ENCODE measurements around the gene SYT8.

Gene SYT8

DNA sequence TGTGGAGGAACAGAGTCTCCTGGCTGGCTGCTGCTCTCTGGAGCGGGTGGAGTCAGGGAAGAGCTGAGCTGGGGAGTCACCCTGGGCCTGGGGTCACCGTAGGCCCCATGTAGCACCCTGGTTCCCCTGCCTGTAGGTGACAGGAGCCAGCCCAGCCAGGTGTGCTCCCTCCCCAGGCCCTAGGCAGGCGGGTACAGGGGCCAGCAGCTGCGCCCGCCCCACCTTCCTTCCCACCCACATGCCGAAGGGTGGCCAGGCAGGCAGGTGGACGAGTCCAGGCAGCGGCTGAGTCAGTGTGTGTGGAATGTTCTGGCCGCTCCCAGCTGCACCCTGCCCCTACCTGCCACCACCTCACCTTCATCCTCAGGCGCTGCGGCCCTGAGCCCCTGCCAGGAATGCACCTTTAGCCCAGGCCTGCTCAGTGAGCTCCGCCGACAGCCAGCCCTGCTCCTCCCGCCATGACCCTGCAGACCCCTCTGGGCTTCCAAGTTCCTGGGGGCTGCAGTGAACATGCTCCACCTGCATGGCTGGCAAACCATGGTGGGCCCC, 654 bp upstream of the SYT8 start:
- H3K9ac ChIP-seq (ENCODE audit: low read depth, low read length), result no peak overlapping the region
- H3K4me3 ChIP-seq (ENCODE audit: low read depth, low read length), result no peak overlapping the region
- no peaks in the 10 kb centered on the region for H3K9me3 ChIP-seq (ENCODE audit: control insufficient read depth, insufficient read depth, low read length)
- H3K4me1 ChIP-seq (ENCODE audit: control insufficient read depth, insufficient read depth, low read length), result no peaks in the 10 kb centered on the region
- H3K27me3 ChIP-seq (ENCODE audit: control insufficient read depth, insufficient read depth, low read length), result peaks cover 7% of the 10 kb centered on the region
- no peaks in the 10 kb centered on the region for H3K36me3 ChIP-seq (ENCODE audit: control insufficient read depth, insufficient read depth, low read length)
- H3K27ac ChIP-seq (ENCODE audit: low read depth, low read length), result no peak overlapping the region

DNA sequence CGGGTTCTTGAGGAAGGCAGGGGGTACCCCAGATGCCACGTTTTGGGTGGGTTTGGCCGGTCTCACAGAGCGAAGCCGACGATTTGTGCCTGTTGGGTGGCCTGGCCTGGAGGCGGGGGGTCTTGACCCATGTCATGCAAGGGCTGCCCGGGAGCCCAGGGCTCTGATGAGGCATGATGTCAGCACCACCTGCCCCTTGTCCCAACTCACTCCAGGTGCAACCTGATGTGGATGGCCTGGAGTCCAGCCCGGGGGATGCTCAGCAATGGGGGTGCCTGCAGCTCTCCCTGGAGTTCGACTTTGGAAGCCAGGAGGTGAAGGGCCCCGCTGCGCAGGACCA, 851 bp downstream of the SYT8 start:
- H3K36me3 ChIP-seq (ENCODE audit: control insufficient read depth, insufficient read depth, low read length), result no peaks in the 10 kb centered on the region
- no peak overlapping the region for H3K9ac ChIP-seq (ENCODE audit: low read depth, low read length)
- H3K27me3 ChIP-seq (ENCODE audit: control insufficient read depth, insufficient read depth, low read length), result peaks cover 7% of the 10 kb centered on the region
- no peaks in the 10 kb centered on the region for H3K4me1 ChIP-seq (ENCODE audit: control insufficient read depth, insufficient read depth, low read length)
- no peak overlapping the region for H3K27ac ChIP-seq (ENCODE audit: low read depth, low read length)
- H3K9me3 ChIP-seq (ENCODE audit: control insufficient read depth, insufficient read depth, low read length), result no peaks in the 10 kb centered on the region
- H3K4me3 ChIP-seq (ENCODE audit: low read depth, low read length), result no peak overlapping the region

DNA sequence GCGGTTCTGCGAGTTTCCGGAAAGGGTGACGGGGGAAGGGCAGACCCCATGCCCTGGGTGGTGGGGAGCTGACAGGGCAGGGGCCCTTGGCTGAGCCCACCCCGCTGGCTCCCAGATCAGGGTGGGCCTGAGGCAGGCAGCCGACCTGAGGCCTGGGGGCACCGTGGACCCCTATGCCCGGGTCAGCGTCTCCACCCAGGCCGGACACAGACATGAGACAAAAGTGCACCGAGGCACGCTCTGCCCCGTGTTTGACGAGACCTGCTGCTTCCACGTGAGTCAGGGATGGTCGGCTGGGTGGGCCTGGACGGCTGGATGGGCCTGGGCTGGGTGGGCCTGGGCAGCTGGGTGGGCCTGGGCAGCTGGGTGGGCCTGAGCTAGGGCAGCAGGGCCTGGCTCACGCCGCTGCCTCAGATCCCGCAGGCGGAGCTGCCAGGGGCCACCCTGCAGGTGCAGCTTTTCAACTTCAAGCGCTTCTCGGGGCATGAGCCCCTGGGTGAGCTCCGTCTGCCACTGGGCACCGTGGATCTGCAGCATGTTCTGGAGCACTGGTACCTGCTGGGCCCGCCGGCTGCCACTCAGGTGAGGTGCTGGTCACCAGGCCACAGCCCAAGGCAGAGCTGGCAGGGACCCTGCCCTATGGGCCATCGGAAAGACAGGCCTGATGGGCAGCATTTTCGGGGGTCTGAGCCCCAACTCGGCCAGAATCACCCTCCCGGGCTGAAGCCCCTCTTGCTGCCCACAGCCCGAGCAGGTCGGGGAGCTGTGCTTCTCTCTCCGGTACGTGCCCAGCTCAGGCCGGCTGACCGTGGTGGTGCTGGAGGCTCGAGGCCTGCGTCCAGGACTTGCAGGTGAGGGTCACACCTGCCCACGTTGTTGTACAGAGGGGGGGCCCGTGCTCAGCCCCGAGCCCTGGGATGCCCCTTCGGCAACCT, 1.5 kb downstream of the SYT8 start:
- H3K4me3 ChIP-seq (ENCODE audit: low read depth, low read length), result no peak overlapping the region
- no peaks in the 10 kb centered on the region for H3K4me1 ChIP-seq (ENCODE audit: control insufficient read depth, insufficient read depth, low read length)
- H3K9me3 ChIP-seq (ENCODE audit: control insufficient read depth, insufficient read depth, low read length), result no peaks in the 10 kb centered on the region

DNA sequence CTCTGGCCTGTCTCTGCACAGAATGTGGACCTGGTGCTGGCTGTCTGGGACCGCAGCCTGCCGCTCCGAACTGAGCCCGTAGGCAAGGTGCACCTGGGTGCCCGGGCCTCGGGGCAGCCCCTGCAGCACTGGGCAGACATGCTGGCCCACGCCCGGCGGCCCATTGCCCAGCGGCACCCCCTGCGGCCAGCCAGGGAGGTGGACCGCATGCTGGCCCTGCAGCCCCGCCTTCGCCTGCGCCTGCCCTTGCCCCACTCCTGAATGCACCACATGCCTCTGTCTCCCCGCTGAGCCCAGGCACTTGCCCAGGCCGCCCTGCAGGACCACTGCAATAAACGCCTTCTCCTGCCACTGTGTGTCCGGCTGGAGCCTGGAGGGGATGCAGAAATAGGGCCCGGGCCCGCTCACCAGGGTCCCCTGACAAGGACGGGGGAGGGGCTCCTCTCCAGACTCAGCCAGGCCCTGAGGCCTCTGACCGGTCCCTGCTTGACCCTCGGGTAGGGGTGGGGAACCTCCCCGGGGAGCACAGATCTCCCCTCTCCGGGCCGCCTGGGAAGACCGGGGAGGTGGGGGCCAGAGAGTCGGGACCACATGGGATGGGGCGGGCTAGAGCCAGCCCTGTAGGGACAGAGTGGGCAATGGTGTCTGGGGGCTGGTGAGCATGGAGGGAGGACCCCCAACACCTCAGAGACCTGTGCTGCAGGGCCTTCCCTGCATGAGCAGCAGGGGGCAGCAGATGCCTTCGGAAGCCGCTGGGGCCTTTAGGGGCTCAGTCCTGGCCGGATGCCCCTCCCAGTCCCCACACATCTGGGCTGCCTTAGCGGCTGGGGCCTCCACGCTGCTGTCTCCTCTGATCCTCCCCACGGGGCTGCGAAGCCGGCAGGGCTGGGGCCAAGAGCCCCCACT, 2.6 kb downstream of the SYT8 start:
- peaks cover 7% of the 10 kb centered on the region for H3K27me3 ChIP-seq (ENCODE audit: control insufficient read depth, insufficient read depth, low read length)
- H3K36me3 ChIP-seq (ENCODE audit: control insufficient read depth, insufficient read depth, low read length), result no peaks in the 10 kb centered on the region
- no peak overlapping the region for H3K9ac ChIP-seq (ENCODE audit: low read depth, low read length)
- H3K27ac ChIP-seq (ENCODE audit: low read depth, low read length), result no peak overlapping the region
- H3K4me3 ChIP-seq (ENCODE audit: low read depth, low read length), result no peak overlapping the region
- no peaks in the 10 kb centered on the region for H3K9me3 ChIP-seq (ENCODE audit: control insufficient read depth, insufficient read depth, low read length)
- no peaks in the 10 kb centered on the region for H3K4me1 ChIP-seq (ENCODE audit: control insufficient read depth, insufficient read depth, low read length)

More for the DNA sequence above, 1.5 kb downstream of the SYT8 start:
- H3K9ac ChIP-seq (ENCODE audit: low read depth, low read length), result no peak overlapping the region
- no peaks in the 10 kb centered on the region for H3K36me3 ChIP-seq (ENCODE audit: control insufficient read depth, insufficient read depth, low read length)
- peaks cover 7% of the 10 kb centered on the region for H3K27me3 ChIP-seq (ENCODE audit: control insufficient read depth, insufficient read depth, low read length)
- no peak overlapping the region for H3K27ac ChIP-seq (ENCODE audit: low read depth, low read length)

DNA sequence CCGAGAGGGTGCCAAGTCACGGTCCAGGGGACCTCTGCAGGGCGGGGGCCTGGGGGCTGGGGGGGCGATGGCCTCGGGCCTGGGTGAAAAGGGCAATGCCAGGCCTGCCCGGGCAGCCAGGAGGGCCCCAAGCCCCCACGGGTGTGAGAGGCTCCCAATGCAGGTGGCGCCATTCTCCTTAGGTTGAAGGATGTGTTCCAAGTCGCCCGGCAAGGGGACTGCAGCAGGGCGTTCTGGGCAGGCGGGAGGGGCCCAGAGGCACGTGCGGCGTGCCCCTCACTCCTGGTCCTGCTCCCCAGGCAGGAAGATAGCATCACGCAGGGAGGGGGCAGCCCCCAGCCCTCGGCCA, 3.3 kb downstream of the SYT8 start:
- no peaks in the 10 kb centered on the region for H3K9me3 ChIP-seq (ENCODE audit: control insufficient read depth, insufficient read depth, low read length)
- H3K27me3 ChIP-seq (ENCODE audit: control insufficient read depth, insufficient read depth, low read length), result peaks cover 4% of the 10 kb centered on the region
- no peak overlapping the region for H3K9ac ChIP-seq (ENCODE audit: low read depth, low read length)

DNA sequence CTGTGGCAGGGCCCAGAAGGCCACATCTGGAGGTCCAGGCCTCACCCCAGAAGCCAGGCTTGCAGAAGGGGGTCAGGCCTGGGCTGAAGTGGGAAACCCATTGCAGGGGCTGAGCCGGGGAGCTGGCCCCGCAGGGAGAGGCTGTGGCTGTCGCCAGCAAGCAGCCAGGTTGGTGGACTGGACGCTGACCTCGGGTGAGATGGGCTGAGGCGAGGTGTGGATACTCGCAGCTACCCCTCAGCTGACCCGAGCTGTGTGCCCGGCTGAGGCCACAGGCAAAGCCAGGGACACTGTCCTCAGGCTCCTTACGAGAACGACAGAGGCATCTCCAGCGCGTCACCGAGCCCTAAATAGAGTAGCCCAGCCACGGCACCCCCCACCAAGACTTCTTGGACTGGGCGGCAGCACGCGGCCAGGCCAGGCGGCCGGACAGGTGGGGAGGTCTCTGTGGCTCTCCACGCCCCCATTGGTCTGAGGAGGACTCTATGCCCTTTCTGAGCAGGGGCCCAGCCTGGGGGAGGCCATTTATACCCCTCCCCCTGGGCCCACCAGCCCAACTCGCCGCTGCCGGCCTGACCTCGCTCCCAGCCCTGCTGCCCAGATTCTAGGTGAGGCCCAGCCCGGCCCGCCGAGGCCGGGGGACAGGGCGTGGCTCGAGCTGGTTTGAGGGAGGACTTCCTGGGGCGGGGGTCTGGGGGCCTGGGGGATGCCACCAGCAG, 3.8 kb downstream of the SYT8 start, which contains the start of gene TNNI2:
TNNI2 (plus strand) TSS at position 556 of the 719 bp plus-strand sequence. CDS start 716 bp downstream, outside the sequence.
- Histone ChIP-seq H3K36me3 (ENCODE audit: control insufficient read depth, insufficient read depth, low read length) (no peaks in the 10 kb centered on the region), H3K4me1 (ENCODE audit: control insufficient read depth, insufficient read depth, low read length) (no peaks in the 10 kb centered on the region), H3K27me3 (ENCODE audit: control insufficient read depth, insufficient read depth, low read length) (no peaks in the 10 kb centered on the region), H3K27ac (ENCODE audit: low read depth, low read length) (no peak within 1 kb of the TSS), H3K4me3 (ENCODE audit: low read depth, low read length) (no peak within 1 kb of the TSS), H3K9me3 (ENCODE audit: control insufficient read depth, insufficient read depth, low read length) (no peaks in the 10 kb centered on the region), H3K9ac (ENCODE audit: low read depth, low read length) (no peak within 1 kb of the TSS)

More for the DNA sequence above, 3.3 kb downstream of the SYT8 start:
- Histone ChIP-seq H3K36me3 (ENCODE audit: control insufficient read depth, insufficient read depth, low read length) (no peaks in the 10 kb centered on the region), H3K4me1 (ENCODE audit: control insufficient read depth, insufficient read depth, low read length) (no peaks in the 10 kb centered on the region), H3K27ac (ENCODE audit: low read depth, low read length) (no peak overlapping the region), H3K4me3 (ENCODE audit: low read depth, low read length) (no peak overlapping the region)

DNA sequence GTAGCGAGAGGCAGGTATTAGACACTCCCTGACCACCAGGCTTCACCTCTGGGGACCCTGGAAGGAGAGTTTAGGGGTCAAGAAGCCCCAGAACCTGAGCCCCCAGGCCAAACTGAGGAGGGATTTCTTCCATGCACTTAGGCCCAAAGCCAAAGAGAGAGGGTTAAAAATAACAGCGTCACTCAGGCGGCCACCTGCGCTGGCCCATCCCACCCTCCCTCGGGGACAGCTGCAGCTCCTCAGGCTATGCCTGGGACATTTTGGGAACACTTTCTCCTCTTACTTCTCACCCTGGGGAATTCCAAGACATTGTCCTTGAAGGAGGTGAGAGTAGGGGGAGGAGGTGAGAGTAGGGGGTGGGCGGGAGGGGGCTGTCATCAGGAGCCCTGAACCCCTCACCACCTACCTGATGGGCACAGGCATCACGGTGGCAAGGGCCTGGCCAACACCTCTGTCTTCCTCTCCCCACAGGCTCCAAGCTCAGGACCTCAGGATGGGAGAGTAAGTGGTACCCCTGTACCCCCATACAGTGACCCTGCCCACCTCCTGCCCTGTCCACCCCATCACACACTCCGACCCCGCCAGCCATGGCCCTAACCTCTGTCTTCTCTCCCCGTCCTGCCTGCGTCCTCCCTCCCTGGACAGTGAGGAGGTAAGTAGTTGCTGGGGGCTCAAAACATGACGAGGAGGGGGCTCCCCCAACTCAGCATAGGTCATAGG, 4.6 kb downstream of the SYT8 start:
- no peaks in the 10 kb centered on the region for H3K4me1 ChIP-seq (ENCODE audit: control insufficient read depth, insufficient read depth, low read length)
- no peaks in the 10 kb centered on the region for H3K36me3 ChIP-seq (ENCODE audit: control insufficient read depth, insufficient read depth, low read length)
- no peak overlapping the region for H3K27ac ChIP-seq (ENCODE audit: low read depth, low read length)
- no peaks in the 10 kb centered on the region for H3K9me3 ChIP-seq (ENCODE audit: control insufficient read depth, insufficient read depth, low read length)
- H3K9ac ChIP-seq (ENCODE audit: low read depth, low read length), result no peak overlapping the region
- H3K4me3 ChIP-seq (ENCODE audit: low read depth, low read length), result no peak overlapping the region
- no peaks in the 10 kb centered on the region for H3K27me3 ChIP-seq (ENCODE audit: control insufficient read depth, insufficient read depth, low read length)

DNA sequence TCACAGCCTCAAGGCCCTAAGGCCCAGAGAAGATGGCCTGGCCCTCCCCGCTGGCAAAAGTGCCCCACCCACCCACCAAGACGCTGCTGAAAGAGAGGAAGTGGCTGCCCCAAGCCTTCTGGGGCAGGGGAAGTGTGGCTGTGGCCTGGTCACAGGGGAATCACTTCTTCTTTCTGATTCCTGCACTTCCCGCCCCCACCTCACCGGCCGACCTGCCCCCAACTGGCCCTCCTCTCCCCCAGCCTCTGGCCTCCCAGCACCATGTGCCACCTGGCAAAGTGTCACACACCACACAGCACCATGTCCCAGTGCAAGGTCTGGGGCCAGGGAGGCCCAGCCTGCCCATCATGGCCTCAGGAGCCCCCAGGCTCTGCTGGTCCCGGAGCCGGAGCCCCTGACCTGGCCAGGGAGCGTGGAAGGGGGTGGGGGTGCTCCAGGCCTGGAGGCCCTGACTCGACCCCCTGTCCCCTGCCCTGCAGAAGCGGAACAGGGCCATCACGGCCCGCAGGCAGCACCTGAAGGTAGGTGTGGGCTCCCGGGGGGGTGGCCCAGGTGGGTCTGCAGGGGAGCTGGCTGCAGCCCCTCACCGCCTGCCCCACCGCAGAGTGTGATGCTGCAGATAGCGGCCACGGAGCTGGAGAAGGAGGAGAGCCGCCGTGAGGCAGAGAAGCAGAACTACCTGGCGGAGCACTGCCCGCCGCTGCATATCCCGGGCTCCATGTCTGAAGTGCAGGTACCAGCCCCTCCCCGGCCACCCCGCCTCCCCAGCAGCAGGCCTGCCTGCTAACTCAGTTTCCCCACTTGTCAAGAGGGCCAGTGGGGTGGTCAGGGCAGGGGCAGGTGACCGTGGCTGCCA, 5.4 kb downstream of the SYT8 start:
- H3K27me3 ChIP-seq (ENCODE audit: control insufficient read depth, insufficient read depth, low read length), result peaks cover 4% of the 10 kb centered on the region; the same call in 1 of the 2 replicates
- no peak overlapping the region for H3K9ac ChIP-seq (ENCODE audit: low read depth, low read length)
- no peaks in the 10 kb centered on the region for H3K9me3 ChIP-seq (ENCODE audit: control insufficient read depth, insufficient read depth, low read length)
- no peaks in the 10 kb centered on the region for H3K4me1 ChIP-seq (ENCODE audit: control insufficient read depth, insufficient read depth, low read length)
- no peak overlapping the region for H3K27ac ChIP-seq (ENCODE audit: low read depth, low read length)
- H3K4me3 ChIP-seq (ENCODE audit: low read depth, low read length), result no peak overlapping the region
- no peaks in the 10 kb centered on the region for H3K36me3 ChIP-seq (ENCODE audit: control insufficient read depth, insufficient read depth, low read length)

DNA sequence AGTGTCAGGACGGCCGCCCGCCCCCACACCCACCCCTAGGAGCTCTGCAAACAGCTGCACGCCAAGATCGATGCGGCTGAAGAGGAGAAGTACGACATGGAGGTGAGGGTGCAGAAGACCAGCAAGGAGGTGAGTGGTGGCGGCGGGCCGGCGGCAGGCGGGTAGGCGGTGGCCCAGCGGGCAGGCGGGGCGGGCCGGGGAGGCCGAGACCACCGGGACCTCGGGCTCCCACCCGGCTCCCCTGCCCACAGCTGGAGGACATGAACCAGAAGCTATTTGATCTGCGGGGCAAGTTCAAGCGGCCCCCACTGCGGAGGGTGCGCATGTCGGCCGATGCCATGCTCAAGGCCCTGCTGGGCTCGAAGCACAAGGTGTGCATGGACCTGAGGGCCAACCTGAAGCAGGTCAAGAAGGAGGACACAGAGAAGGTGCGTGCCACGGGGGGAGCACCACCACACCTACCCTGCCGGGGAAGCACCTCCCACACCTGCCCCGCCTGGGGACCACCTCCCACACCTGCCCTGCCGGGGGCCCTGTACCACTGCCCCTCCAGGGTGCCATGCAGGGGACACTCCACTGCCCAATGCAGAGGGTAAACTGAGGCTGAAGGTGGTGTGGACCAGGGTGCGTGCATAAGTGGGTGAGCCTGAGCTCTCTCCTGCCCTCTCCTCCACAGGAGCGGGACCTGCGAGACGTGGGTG, 6.1 kb downstream of the SYT8 start:
- H3K27me3 ChIP-seq (ENCODE audit: control insufficient read depth, insufficient read depth, low read length), result peaks cover 4% of the 10 kb centered on the region; the same call in 1 of the 2 replicates
- no peaks in the 10 kb centered on the region for H3K4me1 ChIP-seq (ENCODE audit: control insufficient read depth, insufficient read depth, low read length)
- no peak overlapping the region for H3K4me3 ChIP-seq (ENCODE audit: low read depth, low read length)
- no peaks in the 10 kb centered on the region for H3K9me3 ChIP-seq (ENCODE audit: control insufficient read depth, insufficient read depth, low read length)
- H3K36me3 ChIP-seq (ENCODE audit: control insufficient read depth, insufficient read depth, low read length), result no peaks in the 10 kb centered on the region
- no peak overlapping the region for H3K27ac ChIP-seq (ENCODE audit: low read depth, low read length)
- no peak overlapping the region for H3K9ac ChIP-seq (ENCODE audit: low read depth, low read length)

Measured in HUES48 (cell line).